NCI-H2196 (cell line): ENCODE measurements around the gene PSMD5.

ENCODE experiments used
- DNase-seq: peaks from one replicate; lab custom pipeline; 2025; ENCODE audit not compliant: unreplicated experiment; lab: John Stamatoyannopoulos, UW

PSMD5 gene

DNA sequence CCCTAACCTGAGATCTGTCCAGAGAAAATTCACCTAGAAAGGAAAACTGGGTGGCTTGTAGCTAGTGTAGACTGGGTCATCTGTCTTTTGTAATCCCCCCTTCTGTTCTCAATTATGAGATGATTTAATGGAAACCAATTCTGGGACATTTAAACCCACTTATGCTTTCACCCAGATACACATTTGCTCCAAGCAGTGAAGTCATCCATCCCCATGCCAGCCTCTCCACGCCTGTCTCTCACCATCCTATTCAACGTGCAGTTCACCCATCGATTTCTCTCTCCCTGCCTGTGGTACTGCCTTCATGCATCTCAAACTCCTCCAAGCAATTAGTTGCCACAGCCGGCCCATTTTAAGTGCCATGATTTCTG lies 32.5 kb upstream of the PSMD5 start:
- DNase-seq, result no peak

- DNase-seq, result no peak
Measured at GRCh38 chr9:120874226-120875194, 31.8 kb upstream of the PSMD5 start.

DNA sequence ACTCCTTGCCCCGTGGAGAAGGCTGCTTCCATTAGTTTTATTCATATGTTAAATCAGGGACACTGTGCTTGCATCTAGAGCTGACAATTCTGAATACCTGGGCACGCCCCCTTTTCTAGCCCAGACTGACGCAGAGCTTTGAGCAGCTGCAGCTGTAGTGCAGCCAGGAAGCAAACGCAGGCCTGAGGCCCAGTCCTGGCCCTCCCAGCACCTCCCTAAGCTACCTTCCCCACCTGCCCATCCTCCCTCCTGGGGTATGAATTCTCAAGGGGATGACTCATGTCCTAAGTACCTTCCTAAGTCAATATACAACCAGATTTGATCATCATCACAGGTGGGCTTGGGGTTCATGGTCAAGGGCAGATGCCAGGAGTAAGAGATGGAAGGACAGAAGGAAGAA lies 30.8 kb upstream of the PSMD5 start:
- peak; percentile 79 for DNase-seq

DNA sequence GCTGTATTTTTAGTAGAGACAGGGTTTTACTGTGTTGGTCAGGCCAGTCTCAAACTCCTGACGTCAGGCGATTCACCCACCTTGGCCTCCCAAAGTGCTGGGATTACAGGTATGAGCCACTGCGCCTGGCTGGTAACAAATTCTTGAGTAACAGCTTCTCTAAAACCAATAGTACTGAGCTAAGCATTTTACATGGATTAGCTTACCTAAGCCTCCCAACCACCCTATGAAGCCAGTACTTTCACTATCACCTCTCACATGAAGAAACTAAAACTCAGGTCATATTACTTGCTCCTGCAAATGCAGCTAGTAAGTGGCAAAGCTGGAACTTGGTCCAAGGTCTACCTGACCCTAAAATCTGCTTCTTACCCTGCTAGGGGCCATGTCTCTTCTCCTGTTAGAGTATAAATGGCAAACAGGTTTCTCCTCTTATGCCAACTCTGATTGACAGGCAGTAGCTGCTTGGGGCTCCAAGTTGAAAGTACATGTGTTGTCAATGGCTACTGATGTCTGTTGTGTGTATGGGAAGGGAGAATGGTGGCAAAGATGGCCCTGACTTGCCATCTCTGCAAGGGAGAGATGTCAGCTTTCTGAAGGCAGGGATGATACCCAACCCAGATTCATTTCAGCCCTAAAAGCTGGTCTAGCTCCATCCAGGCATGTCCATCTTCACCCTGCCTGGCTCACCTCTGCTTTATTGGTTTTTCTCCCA lies 30.2 kb upstream of the PSMD5 start:
- DNase-seq, result no peak

DNA sequence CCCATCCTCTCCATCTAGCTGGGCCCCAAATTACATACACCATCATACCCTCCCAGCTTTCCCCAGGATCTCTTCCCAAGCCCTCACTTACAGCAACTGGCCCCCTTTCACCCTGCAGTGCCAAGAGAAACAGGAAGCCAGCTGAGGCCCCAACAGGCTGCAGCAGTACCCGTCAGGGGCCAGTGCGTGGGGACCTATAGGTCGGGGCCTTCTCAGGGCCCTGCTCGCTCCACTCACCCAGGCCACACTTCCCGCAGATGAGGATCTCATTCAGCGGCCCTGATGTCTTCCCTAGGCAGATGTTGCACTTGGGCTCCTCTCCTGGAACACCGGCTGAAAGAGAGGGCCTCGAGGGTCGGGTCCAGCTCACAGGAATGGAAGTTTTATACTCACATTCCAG lies 27.5 kb upstream of the PSMD5 start:
- no peak for DNase-seq

DNA sequence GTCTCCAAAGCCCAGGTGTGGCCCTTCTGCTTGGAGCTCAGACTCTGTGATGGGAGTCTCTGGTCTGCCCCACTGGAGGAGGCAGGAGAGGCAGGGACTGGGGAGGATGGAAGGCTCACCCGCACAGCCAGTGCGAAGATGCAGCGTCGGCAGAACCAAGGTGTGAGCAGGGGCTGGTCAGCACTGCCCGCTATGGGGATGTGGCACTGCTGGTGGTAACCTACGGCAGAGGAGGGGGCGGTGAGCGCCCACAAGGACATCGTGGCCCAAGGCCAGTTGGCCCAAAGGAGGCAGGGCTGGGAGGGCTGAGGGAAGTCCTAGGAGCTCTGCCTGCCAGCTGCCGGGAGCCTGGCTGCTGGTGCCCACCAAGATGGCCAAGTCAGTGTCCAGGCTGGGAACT lies 27.0 kb upstream of the PSMD5 start:
- DNase-seq, result no peak

DNA sequence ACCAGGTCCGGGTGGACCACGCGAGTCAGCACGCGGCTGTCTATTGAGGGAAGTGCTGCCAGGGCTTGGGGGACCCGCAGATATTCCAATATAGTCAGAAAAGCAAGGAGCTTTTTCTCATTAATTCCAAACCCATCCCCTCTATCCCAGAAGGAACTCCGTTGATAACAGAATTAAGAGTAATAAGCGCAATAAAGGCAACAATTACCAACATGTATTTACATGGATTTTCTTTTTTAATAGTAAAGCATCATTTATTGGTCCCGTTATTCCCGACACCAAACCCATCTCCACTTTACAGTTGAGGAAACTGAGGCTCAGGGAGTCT lies 26.6 kb upstream of the PSMD5 start:
- no peak for DNase-seq

- peak; percentile 98 for DNase-seq
Measured at GRCh38 chr9:120868676-120869359, 26.1 kb upstream of the PSMD5 start.

- DNase-seq, result no peak
Measured at GRCh38 chr9:120868339-120868675, 25.6 kb upstream of the PSMD5 start.

GRCh38 chr9:120867676-120868338 lies 25.1 kb upstream of the PSMD5 start:
- no peak for DNase-seq

- DNase-seq, result no peak
Measured at GRCh38 chr9:120866651-120867050, 23.9 kb upstream of the PSMD5 start.

DNA sequence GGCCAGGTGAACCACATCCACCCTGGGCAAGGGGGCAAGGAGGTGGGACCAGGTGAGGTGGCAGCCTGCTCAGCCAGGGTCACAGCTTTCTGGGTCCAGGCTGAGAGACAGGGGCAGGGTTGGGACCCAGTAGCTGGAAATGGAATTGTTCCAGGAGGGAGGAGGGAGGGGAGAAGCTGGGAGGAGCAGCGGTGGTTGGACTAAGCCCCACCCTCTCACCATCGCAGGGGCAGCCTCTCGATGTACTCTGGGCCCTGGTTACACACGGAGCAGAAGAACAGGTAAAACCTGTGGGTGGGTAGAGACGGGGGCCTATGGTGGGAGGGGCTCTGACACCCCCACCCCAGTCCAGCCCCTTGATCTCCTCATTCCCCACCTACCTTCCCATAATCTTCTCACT lies 23.1 kb upstream of the PSMD5 start:
- DNase-seq, result no peak

GRCh38 chr9:120865176-120865575 lies 22.5 kb upstream of the PSMD5 start:
- DNase-seq, result no peak

DNA sequence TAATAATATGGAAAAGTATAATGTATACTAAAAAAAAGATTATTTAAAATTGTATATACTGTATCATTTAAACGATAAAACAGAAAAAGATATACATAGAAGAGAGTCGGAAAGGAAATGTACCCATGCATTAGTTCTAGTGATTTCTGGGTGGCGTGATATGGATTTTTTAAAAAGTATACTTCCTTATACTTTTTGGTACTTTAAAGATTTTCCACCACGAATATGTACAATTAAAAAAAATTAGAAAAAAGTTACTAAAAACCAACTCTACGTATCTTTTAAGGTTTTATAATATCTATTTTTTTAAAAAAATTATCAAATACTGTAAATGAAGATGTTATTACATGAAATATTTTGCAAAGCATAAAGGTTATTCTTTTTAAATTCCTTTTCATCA lies 22.0 kb upstream of the PSMD5 start:
- no peak for DNase-seq

DNA sequence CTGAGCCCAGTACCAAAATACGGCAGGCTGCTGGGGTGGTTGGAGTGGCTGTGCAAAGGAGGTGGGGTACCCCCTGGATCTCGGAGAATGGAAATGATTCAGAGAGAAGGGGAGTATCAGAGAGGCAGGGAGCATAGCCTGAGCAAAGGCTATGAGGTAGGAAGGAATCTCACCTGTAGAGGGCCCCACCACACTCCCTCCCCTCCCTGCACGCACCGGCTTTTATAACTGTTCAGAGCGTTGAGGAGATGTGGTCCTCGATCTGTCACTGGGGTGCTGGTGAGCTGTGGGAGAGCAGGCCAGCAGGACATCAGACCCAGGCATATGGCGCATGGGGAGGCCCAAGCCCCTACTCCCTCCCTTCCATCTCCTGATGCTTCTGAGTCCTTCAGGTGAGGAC lies 21.1 kb upstream of the PSMD5 start:
- no peak for DNase-seq

DNA sequence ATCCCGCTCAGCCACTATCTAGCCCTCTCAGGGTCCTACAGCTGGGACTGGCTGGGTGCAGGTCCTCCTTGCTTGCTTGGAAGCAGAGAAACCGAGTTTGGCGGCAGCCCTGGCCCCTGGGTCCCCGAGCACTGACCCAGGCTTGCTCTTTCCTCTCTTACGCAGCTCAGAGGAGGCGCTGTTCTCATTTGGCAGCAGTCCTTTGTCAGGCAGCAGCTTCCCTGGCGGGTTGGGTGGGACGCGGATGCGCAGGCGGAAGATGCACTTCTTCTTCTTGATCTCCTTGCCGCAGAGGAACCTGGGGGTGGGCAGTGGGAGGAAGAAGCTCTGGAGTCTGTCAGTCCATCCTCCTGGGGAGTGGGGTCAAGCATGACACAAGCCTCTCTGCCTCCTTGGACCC lies 19.7 kb upstream of the PSMD5 start:
- no peak for DNase-seq

DNA sequence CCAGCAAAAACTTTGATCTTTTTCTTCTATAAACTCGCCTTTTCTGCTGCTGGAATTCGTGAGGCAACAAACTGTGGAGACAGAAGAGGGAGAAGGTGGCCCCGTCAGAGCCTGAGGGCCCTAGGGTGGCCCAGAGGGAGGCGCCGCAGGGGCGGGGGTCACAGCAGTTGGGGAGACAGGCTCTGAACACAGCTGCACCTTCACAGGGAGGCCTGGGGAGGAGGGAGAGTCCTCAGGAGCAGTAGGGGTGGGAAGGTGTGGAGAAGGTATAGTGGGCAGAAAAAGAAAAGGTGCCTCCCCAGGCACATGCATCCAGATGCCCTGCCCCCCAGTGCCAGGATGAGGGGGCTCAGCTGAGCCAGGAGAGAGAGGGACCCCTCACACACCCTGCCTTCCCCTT lies 19.2 kb upstream of the PSMD5 start:
- DNase-seq, result no peak

DNA sequence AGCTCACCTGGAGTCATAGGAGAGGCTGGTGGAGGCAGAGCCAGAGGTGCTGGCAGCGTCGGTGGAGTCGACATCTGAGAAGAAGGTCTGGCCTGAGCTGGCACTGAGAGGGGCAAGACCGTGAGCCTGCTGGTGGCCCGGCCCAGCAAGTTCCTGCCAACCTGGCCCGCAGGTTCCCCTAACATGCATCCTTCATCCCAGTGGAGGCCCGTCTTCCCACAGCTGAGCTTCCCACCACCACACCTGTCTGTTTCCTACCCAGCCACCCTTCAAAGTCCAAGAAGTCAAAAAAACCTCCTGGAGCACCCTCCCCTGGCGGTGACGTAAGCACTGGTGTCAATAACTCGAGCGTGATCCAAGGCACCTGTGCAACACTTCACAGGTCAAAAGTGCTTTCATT lies 17.4 kb upstream of the PSMD5 start:
- peak; percentile 16 for DNase-seq

DNA sequence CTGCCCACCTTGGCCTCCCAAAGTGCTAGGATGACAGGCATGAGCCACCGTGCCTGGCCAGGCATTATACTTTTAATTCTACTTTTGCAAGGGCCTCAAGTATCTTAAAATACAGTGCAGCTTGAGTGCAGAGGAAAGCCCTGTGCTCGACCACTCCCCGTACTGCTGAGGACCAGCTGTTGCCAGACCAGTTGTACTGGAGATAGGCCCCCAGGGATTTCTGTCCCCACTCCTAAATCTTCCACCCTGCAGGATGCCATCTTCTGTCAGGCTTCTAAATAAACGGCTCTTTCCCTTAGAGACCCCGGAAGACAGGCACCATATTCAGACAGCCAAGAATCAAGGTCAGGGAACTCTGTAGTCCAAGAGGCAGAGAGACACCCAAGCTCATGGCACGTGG lies 16.6 kb upstream of the PSMD5 start:
- DNase-seq, result no peak

- no peak for DNase-seq
Measured at GRCh38 chr9:120857902-120858301, 15.2 kb upstream of the PSMD5 start.

DNA sequence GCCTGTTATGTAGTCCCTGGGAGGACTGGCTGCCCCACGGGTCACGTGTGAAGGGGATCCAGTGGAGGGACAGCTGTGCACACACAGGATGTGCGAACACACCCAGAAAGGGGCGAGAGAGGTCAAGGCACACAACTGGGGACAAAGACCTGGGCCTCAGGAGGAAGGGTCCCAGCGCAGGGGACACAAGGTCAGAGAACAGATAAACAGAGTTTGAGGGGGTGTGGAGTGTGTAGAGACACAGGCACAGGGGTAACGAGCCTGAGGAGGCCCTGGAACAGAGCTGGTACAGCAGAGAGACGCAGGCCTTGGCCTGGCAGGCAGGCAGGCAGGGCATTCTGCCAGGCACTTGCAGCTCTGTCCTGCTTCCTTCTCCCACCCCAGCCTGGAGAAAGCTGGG lies 14.8 kb upstream of the PSMD5 start:
- DNase-seq, result peak; percentile 52

DNA sequence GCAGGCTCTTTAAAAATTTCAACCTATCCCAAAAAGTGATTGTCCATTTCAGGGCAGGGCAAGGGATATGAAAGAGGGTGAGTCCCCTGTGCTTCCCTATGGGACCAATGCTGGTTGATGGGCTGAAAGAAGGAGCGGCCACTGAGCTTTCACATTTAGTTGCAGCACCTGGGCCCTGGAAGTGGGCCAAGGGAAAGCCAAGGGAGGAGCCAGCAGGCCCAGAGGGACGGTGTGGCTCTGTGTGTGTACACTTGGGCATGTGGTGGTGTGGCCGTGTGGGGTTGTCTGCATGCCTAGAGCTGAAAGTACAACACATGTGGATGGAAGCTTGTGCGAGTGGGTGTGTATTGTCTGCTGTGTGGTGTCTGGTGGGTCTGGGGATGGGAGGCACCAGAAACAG lies 14.0 kb upstream of the PSMD5 start:
- peak; percentile 78 for DNase-seq
